Progenitor cell of endocrine pancreas (in vitro differentiated cells): ENCODE data around the gene RNPEPL1. TPM values are rescaled to one million over a fixed set of nuclear protein-coding genes. Genes with fewer than 3 reads are reported as not detected.

ENCODE experiments used
- DNase-seq: peaks from one replicate; pipeline ENCODE4 v3.0.0; 2021; ENCODE audit warnings: low spot score; ENCODE audit not compliant: unreplicated experiment
- H3K27ac Mint-ChIP-seq: 2 replicates; pipeline ENCODE4 v1.8.0; 2021; ENCODE audit warnings: mild to moderate bottlenecking, moderate library complexity, mixed read lengths
- H3K27me3 Mint-ChIP-seq: 2 replicates; pipeline ENCODE4 v1.8.0; 2021; ENCODE audit warnings: mixed read lengths
- H3K36me3 Mint-ChIP-seq: 2 replicates; pipeline ENCODE4 v1.8.0; 2022; ENCODE audit warnings: mixed read lengths; ENCODE audit not compliant: insufficient read depth
- H3K4me1 Mint-ChIP-seq: 2 replicates; pipeline ENCODE4 v1.8.0; 2021; ENCODE audit warnings: low read depth, mixed read lengths
- H3K4me3 Mint-ChIP-seq: 2 replicates; pipeline ENCODE4 v1.8.0; 2021; ENCODE audit warnings: low read depth, mild to moderate bottlenecking, moderate library complexity, mixed read lengths
- H3K9me3 Mint-ChIP-seq: 2 replicates; pipeline ENCODE4 v1.8.0; 2021; ENCODE audit warnings: low read depth, mixed read lengths
- CTCF ChIP-seq: fragments of 200-600 bp; sonication (generic); IDR thresholded peaks from one replicate; pipeline ENCODE4 v1.5.0; 2021; ENCODE audit warnings: antibody characterized with exemption, mild to moderate bottlenecking; ENCODE audit not compliant: unreplicated experiment
- total RNA-seq: library from RNA; stranded (reverse); gene quantifications from 2 replicates; pipeline ENCODE4 v1.2.1, GENCODE V29; 2021

RNPEPL1 gene
- total RNA-seq, 1 donor from 2014 or later: 52.2 TPM

GRCh38 chr2:240603081-240603835 lies 35.0 kb downstream of the RNPEPL1 start:
- H3K9me3 Mint-ChIP-seq: no peaks in the 10 kb centered on the region
- peaks cover 2% of the 10 kb centered on the region for H3K36me3 Mint-ChIP-seq
- peaks cover 5% of the 10 kb centered on the region for H3K4me1 Mint-ChIP-seq
- TF ChIP-seq CTCF: no peak
- no peak overlapping the region for H3K4me3 Mint-ChIP-seq
- H3K27me3 Mint-ChIP-seq: no peaks in the 10 kb centered on the region
- no peak overlapping the region for H3K27ac Mint-ChIP-seq
- no peak for DNase-seq

DNA sequence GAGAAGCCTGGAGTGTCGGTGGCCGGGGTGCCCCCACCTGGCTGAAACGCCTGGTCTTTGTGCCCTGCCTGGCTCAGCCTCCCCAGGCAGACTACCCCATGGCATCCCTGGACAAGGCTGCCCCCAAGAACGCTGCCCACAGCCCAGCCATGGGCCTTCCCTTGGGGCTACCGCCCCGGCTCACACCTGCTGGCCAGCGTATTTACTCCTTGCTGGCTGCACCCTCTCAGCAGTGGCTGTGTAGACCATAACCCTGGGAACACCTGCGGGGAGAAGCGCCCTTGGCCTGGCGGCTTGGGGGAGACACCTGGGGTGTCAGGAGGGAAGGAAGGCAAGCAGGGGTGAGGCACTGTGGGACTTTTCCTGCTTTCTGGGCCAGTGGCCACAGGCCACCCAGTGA lies 35.6 kb downstream of the RNPEPL1 start:
- no peak for TF ChIP-seq CTCF
- Mint-ChIP-seq H3K9me3 (no peaks in the 10 kb centered on the region), H3K4me1 (peaks cover 5% of the 10 kb centered on the region), H3K27me3 (no peaks in the 10 kb centered on the region), H3K4me3 (no peak overlapping the region), H3K36me3 (peaks cover 2% of the 10 kb centered on the region), H3K27ac (no peak overlapping the region)
- no peak for DNase-seq

DNA sequence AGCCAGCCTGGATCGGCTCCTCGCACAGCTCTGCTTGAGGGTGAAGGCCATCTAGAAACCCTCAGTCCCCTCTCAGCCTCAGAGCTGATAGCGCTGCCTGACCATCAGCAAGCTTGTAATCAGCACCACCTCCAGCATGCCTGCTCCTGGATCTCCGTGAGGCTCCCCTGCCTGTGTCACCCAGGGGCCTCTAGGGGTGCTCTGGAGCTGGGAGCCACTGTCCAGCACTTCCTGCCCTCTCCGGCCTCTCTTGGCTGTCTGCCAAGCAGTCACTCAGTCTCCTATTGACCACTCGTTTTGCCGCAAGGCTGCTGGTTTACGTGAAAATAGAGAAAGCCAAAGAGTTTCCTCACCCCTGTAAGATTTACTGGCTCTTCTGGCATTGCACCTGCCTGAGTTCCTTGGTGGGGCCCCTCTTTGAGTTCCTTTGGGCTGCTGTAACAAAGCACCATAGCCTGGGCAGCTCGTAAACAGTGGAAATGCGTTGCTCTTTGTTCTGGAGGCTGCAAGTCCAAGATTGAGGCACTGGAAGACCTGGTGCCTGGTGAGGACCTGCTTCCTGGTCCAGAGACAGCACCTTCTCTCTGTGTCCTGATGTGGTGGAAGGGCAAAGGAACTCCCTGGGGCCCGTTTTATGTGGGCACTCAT lies 36.1 kb downstream of the RNPEPL1 start:
- peak; percentile 67 for TF ChIP-seq CTCF
- DNase-seq: peak; percentile 44
- Mint-ChIP-seq H3K4me1 (peaks cover 5% of the 10 kb centered on the region), H3K27ac (no peak overlapping the region), H3K4me3 (peak overlapping the region; percentile 40), H3K9me3 (no peaks in the 10 kb centered on the region), H3K36me3 (peaks cover 2% of the 10 kb centered on the region), H3K27me3 (no peaks in the 10 kb centered on the region)

DNA sequence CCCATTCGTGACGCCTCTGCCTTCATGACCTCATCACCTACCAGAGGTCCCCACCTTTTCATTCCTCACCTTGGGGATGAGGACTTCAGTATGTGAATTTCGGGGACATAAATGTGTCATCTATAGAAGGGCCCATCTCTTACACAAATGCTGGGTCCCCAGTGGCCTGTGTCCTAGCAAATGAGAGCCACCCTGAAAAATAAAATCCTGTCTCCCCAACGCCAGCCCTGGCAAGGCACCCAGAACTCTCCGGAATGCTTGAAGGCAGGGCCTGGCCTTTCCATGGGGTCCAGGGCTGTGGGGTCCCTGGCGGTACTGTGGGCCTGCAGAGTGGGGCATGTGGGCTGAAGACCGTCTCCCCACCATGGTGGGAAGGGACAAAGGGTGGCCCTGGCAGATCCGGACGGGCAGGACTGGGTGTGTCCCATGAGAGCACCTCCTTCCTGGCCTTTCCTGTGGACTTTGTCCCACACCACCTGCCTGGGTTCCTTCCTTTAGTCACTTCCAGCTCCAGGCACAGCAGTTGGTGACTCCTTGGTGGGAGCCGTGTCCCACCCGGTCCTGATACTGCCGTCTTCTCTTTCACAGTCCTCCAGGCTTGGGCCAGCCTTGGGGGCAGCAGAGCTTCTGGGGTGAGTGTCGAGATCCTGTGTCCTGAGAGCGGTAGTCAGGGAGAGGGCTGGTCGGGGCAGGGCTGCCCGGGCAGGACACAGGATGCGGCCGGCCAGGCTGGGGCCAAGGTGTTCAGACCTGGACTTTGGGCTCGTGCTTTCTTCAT lies 36.8 kb downstream of the RNPEPL1 start:
- Mint-ChIP-seq H3K4me1 (peaks cover 5% of the 10 kb centered on the region), H3K4me3 (no peak overlapping the region), H3K9me3 (no peaks in the 10 kb centered on the region), H3K27ac (no peak overlapping the region), H3K36me3 (no peaks in the 10 kb centered on the region), H3K27me3 (no peaks in the 10 kb centered on the region)
- TF ChIP-seq CTCF: no peak
- no peak for DNase-seq
